HEK293 (cell line): ENCODE measurements around the gene PAK3.

Source experiments
- CTCF ChIA-PET: fragments of 350-600 bp; formaldehyde crosslinking; extraction: SDS; loops from one replicate; lab custom pipeline; 2021; ENCODE audit warnings: antibody characterized with exemption; lab: Yijun Ruan, JAX
- POLR2A ChIA-PET: fragments of 300-600 bp; formaldehyde crosslinking; extraction: SDS; loops from one replicate; lab custom pipeline; 2020; ENCODE audit warnings: antibody characterized with exemption, inconsistent platforms; lab: Yijun Ruan, JAX
- H3K27ac ChIP-seq: fragments of 200-500 bp; sonication (Bioruptor generic); 2 replicates; pipeline ENCODE4 v1.5.1; 2014; ENCODE audit warnings: low read depth, low read length, control low read depth, inconsistent platforms; ENCODE audit errors: extremely low read depth
- H3K36me3 ChIP-seq, 2 experiments: fragments of 200-500 bp in 1 of 2; sonication (Bioruptor generic) in 1 of 2; 1 replicate in 1 of 2; 2 replicates in 1 of 2; pipeline ENCODE4 v1.5.1; 2014 to 2017; ENCODE audit warnings: inconsistent platforms in 2 of 2, low read length in 2 of 2; ENCODE audit not compliant: control insufficient read depth in 2 of 2, insufficient read depth in 1 of 2
- H3K4me1 ChIP-seq: fragments of 200-500 bp; sonication (Bioruptor generic); 2 replicates; pipeline ENCODE4 v1.5.1; 2014; ENCODE audit warnings: mild to moderate bottlenecking, low read length, inconsistent platforms; ENCODE audit not compliant: control insufficient read depth, insufficient read depth
- H3K4me3 ChIP-seq: 2 replicates; pipeline ENCODE4 v1.5.1; 2011; ENCODE audit warnings: low read depth, mild to moderate bottlenecking, control low read depth, low read length, moderate library complexity
- H3K9me3 ChIP-seq: fragments of 200-500 bp; sonication (Bioruptor generic); 2 replicates; pipeline ENCODE4 v1.5.1; 2014; ENCODE audit warnings: low read depth, low read length, inconsistent platforms; ENCODE audit not compliant: control insufficient read depth, insufficient read depth
- BCL11A ChIP-seq: fragments of 450-650 bp; formaldehyde crosslinking; IDR thresholded peaks from 2 replicates; pipeline ENCODE4 v1.5.1; 2016; ENCODE audit warnings: low read depth, missing biosample characterization, missing genetic modification characterization
- MEIS1 ChIP-seq: sonication (generic); formaldehyde crosslinking; IDR thresholded peaks from 2 replicates; pipeline ENCODE4 v1.8.1; 2022; ENCODE audit warnings: missing genetic modification reagents, mild to moderate bottlenecking, borderline replicate concordance
- SP2 ChIP-seq: fragments of 450-650 bp; formaldehyde crosslinking; IDR thresholded peaks from 2 replicates; pipeline ENCODE4 v1.5.1; 2016; ENCODE audit warnings: missing biosample characterization, missing genetic modification characterization
- WT1 ChIP-seq: fragments of 450-650 bp; formaldehyde crosslinking; IDR thresholded peaks from 2 replicates; pipeline ENCODE4 v1.5.1; 2016; ENCODE audit warnings: missing biosample characterization, missing genetic modification characterization
- ZNF10 ChIP-seq: fragments of 450-650 bp; formaldehyde crosslinking; IDR thresholded peaks from 2 replicates; pipeline ENCODE4 v1.5.1; 2017; ENCODE audit warnings: missing biosample characterization, missing genetic modification characterization
- ZNF140 ChIP-seq: fragments of 450-650 bp; formaldehyde crosslinking; IDR thresholded peaks from 2 replicates; pipeline ENCODE4 v1.5.1; 2016; ENCODE audit warnings: missing biosample characterization, missing genetic modification characterization
- ZNF24 ChIP-seq: fragments of 450-650 bp; formaldehyde crosslinking; IDR thresholded peaks from 2 replicates; pipeline ENCODE4 v1.5.1; 2016; ENCODE audit warnings: missing biosample characterization, missing genetic modification characterization
- ZNF302 ChIP-seq: fragments of 450-650 bp; formaldehyde crosslinking; IDR thresholded peaks from 2 replicates; pipeline ENCODE4 v1.5.1; 2016; ENCODE audit warnings: missing biosample characterization, missing genetic modification characterization, low read depth
- ZNF510 ChIP-seq: fragments of 450-650 bp; formaldehyde crosslinking; IDR thresholded peaks from 2 replicates; pipeline ENCODE4 v1.5.1; 2018; ENCODE audit warnings: mild to moderate bottlenecking, missing genetic modification characterization, missing biosample characterization; ENCODE audit not compliant: insufficient replicate concordance
- ZNF521 ChIP-seq: fragments of 450-650 bp; formaldehyde crosslinking; IDR thresholded peaks from 2 replicates; pipeline ENCODE4 v1.5.1; 2017; ENCODE audit warnings: missing biosample characterization, mild to moderate bottlenecking, missing genetic modification characterization
- ZNF529 ChIP-seq: fragments of 450-650 bp; formaldehyde crosslinking; IDR thresholded peaks from 2 replicates; pipeline ENCODE4 v1.5.1; 2017; ENCODE audit warnings: missing genetic modification characterization, missing biosample characterization; ENCODE audit not compliant: insufficient replicate concordance
- ZNF548 ChIP-seq: fragments of 450-650 bp; formaldehyde crosslinking; IDR thresholded peaks from 2 replicates; pipeline ENCODE4 v1.5.1; 2016; ENCODE audit warnings: missing biosample characterization, missing genetic modification characterization
- ZNF561 ChIP-seq: fragments of 450-650 bp; IDR thresholded peaks from 2 replicates; pipeline ENCODE4 v1.5.1; 2018; ENCODE audit warnings: missing biosample characterization, missing genetic modification characterization, borderline replicate concordance
- ZNF843 ChIP-seq: fragments of 450-650 bp; formaldehyde crosslinking; IDR thresholded peaks from 2 replicates; pipeline ENCODE4 v1.5.1; 2016; ENCODE audit warnings: missing biosample characterization, missing genetic modification characterization
- TF ChIP-seq, protein P1 (sequence below): fragments of 450-650 bp; formaldehyde crosslinking; IDR thresholded peaks from 2 replicates; pipeline ENCODE4 v1.5.1; 2016; ENCODE audit warnings: missing biosample characterization, missing genetic modification characterization
- TF ChIP-seq, protein P2 (sequence below): fragments of 450-650 bp; formaldehyde crosslinking; IDR thresholded peaks from 2 replicates; pipeline ENCODE4 v1.5.1; 2016; ENCODE audit warnings: missing biosample characterization, missing genetic modification characterization
- TF ChIP-seq, protein P3 (sequence below): fragments of 450-650 bp; formaldehyde crosslinking; IDR thresholded peaks from 2 replicates; pipeline ENCODE4 v1.5.1; 2016; ENCODE audit warnings: missing biosample characterization, missing genetic modification characterization, low read depth
- TF ChIP-seq, protein P4 (sequence below): fragments of 450-650 bp; formaldehyde crosslinking; IDR thresholded peaks from 2 replicates; pipeline ENCODE4 v1.5.1; 2017; ENCODE audit warnings: missing biosample characterization, missing genetic modification characterization
- TF ChIP-seq, protein P5 (sequence below): fragments of 450-650 bp; formaldehyde crosslinking; IDR thresholded peaks from 2 replicates; pipeline ENCODE4 v1.5.1; 2016; ENCODE audit warnings: missing biosample characterization, missing genetic modification characterization
- TF ChIP-seq, protein P6 (sequence below): fragments of 450-650 bp; formaldehyde crosslinking; IDR thresholded peaks from 2 replicates; pipeline ENCODE4 v1.5.1; 2017; ENCODE audit warnings: missing biosample characterization, mild to moderate bottlenecking, missing genetic modification characterization, moderate library complexity
- TF ChIP-seq, protein P7 (sequence below): fragments of 450-650 bp; formaldehyde crosslinking; IDR thresholded peaks from 2 replicates; pipeline ENCODE4 v1.5.1; 2016; ENCODE audit warnings: missing biosample characterization, missing genetic modification characterization
- TF ChIP-seq, protein P8 (sequence below): fragments of 450-650 bp; formaldehyde crosslinking; IDR thresholded peaks from 2 replicates; pipeline ENCODE4 v1.5.1; 2016; ENCODE audit warnings: missing biosample characterization, missing genetic modification characterization

Gene PAK3

DNA sequence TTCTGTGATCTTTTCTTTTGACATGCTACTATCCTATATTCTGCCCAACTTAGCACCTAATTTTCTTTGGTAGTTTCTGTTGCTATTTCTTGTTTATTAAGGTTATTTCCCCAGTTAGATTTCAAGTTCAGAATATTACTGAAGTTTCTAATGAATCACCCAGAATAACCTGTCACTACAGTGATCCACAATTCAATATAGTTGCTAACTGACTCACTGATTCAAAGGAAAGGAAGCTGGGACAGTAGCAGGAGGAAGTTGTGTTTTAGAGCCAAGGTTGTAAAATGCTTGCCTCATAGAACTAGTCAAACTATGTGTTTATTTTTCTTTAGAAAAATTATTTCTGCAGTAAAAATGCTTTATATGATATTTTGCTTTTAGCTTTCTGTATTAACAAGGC is 37.4 kb downstream of the PAK3 start:
- no peak overlapping the region for H3K27ac ChIP-seq
- H3K9me3 ChIP-seq: no peaks in the 10 kb centered on the region
- TF ChIP-seq, protein P1, sequence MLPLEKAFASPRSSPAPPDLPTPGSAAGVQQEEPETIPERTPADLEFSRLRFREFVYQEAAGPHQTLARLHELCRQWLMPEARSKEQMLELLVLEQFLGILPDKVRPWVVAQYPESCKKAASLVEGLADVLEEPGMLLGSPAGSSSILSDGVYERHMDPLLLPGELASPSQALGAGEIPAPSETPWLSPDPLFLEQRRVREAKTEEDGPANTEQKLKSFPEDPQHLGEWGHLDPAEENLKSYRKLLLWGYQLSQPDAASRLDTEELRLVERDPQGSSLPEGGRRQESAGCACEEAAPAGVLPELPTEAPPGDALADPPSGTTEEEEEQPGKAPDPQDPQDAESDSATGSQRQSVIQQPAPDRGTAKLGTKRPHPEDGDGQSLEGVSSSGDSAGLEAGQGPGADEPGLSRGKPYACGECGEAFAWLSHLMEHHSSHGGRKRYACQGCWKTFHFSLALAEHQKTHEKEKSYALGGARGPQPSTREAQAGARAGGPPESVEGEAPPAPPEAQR (tag by site-specific recombination): no peak
- TF ChIP-seq ZNF10 (tag by site-specific recombination): no peak
- TF ChIP-seq, protein P2, sequence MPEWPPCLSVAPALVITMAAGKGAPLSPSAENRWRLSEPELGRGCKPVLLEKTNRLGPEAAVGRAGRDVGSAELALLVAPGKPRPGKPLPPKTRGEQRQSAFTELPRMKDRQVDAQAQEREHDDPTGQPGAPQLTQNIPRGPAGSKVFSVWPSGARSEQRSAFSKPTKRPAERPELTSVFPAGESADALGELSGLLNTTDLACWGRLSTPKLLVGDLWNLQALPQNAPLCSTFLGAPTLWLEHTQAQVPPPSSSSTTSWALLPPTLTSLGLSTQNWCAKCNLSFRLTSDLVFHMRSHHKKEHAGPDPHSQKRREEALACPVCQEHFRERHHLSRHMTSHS (tag by site-specific recombination): no peak
- no peak for TF ChIP-seq SP2 (tag by site-specific recombination)
- TF ChIP-seq, protein P3, sequence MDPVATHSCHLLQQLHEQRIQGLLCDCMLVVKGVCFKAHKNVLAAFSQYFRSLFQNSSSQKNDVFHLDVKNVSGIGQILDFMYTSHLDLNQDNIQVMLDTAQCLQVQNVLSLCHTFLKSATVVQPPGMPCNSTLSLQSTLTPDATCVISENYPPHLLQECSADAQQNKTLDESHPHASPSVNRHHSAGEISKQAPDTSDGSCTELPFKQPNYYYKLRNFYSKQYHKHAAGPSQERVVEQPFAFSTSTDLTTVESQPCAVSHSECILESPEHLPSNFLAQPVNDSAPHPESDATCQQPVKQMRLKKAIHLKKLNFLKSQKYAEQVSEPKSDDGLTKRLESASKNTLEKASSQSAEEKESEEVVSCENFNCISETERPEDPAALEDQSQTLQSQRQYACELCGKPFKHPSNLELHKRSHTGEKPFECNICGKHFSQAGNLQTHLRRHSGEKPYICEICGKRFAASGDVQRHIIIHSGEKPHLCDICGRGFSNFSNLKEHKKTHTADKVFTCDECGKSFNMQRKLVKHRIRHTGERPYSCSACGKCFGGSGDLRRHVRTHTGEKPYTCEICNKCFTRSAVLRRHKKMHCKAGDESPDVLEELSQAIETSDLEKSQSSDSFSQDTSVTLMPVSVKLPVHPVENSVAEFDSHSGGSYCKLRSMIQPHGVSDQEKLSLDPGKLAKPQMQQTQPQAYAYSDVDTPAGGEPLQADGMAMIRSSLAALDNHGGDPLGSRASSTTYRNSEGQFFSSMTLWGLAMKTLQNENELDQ: no peak
- no peak for TF ChIP-seq ZNF561 (tag by site-specific recombination)
- TF ChIP-seq, protein P4, sequence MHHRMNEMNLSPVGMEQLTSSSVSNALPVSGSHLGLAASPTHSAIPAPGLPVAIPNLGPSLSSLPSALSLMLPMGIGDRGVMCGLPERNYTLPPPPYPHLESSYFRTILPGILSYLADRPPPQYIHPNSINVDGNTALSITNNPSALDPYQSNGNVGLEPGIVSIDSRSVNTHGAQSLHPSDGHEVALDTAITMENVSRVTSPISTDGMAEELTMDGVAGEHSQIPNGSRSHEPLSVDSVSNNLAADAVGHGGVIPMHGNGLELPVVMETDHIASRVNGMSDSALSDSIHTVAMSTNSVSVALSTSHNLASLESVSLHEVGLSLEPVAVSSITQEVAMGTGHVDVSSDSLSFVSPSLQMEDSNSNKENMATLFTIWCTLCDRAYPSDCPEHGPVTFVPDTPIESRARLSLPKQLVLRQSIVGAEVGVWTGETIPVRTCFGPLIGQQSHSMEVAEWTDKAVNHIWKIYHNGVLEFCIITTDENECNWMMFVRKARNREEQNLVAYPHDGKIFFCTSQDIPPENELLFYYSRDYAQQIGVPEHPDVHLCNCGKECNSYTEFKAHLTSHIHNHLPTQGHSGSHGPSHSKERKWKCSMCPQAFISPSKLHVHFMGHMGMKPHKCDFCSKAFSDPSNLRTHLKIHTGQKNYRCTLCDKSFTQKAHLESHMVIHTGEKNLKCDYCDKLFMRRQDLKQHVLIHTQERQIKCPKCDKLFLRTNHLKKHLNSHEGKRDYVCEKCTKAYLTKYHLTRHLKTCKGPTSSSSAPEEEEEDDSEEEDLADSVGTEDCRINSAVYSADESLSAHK (tag by site-specific recombination): no peak
- TF ChIP-seq BCL11A (tag by site-specific recombination): no peak
- no peak for TF ChIP-seq ZNF548
- no peak for TF ChIP-seq ZNF521
- no peak for TF ChIP-seq ZNF843
- no peak for TF ChIP-seq ZNF510 (tag by site-specific recombination)
- TF ChIP-seq, protein P5, sequence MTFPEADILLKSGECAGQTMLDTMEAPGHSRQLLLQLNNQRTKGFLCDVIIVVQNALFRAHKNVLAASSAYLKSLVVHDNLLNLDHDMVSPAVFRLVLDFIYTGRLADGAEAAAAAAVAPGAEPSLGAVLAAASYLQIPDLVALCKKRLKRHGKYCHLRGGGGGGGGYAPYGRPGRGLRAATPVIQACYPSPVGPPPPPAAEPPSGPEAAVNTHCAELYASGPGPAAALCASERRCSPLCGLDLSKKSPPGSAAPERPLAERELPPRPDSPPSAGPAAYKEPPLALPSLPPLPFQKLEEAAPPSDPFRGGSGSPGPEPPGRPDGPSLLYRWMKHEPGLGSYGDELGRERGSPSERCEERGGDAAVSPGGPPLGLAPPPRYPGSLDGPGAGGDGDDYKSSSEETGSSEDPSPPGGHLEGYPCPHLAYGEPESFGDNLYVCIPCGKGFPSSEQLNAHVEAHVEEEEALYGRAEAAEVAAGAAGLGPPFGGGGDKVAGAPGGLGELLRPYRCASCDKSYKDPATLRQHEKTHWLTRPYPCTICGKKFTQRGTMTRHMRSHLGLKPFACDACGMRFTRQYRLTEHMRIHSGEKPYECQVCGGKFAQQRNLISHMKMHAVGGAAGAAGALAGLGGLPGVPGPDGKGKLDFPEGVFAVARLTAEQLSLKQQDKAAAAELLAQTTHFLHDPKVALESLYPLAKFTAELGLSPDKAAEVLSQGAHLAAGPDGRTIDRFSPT: no peak
- TF ChIP-seq, protein P6, sequence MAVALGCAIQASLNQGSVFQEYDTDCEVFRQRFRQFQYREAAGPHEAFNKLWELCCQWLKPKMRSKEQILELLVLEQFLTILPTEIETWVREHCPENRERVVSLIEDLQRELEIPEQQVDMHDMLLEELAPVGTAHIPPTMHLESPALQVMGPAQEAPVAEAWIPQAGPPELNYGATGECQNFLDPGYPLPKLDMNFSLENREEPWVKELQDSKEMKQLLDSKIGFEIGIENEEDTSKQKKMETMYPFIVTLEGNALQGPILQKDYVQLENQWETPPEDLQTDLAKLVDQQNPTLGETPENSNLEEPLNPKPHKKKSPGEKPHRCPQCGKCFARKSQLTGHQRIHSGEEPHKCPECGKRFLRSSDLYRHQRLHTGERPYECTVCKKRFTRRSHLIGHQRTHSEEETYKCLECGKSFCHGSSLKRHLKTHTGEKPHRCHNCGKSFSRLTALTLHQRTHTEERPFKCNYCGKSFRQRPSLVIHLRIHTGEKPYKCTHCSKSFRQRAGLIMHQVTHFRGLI (tag by site-specific recombination): no peak
- H3K36me3 ChIP-seq: no peaks in the 10 kb centered on the region
- no peaks in the 10 kb centered on the region for H3K4me1 ChIP-seq
- H3K4me3 ChIP-seq: no peak overlapping the region
- ChIA-PET POLR2A (no interaction called here), CTCF (interaction anchor here (1.0 kb wide), 1 partner anchor 312 kb away, joined by 4 read pairs; no protein-coding TSS in a partner anchor)

DNA sequence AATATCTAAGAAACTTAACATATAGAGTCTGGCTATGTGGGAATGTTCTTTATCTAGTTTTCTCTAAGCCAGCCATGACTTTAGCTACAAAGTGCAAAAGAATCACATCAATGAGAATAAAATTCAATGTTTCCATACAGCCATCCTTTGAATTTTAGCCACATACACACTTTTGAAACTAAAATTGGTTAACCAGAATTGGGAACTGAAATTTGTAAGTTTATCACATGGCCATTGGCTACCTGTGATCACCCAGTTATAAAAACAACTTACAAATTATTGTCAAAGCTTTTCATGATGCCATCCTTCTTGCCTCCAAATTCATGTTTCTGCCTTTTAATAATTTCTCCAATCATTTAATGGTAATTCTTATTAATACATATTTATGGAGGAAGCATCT is 49.9 kb downstream of the PAK3 start:
- no peaks in the 10 kb centered on the region for H3K36me3 ChIP-seq
- H3K4me3 ChIP-seq: no peak overlapping the region
- no peaks in the 10 kb centered on the region for H3K9me3 ChIP-seq
- CTCF ChIA-PET: interaction anchor here (0.7 kb wide), 1 partner anchor 156 kb away, joined by 3 read pairs; no protein-coding TSS in a partner anchor
- H3K27ac ChIP-seq: no peak overlapping the region
- POLR2A ChIA-PET: no interaction called here
- no peaks in the 10 kb centered on the region for H3K4me1 ChIP-seq
- TF ChIP-seq WT1 (no peak), ZNF302 (tag by site-specific recombination) (no peak), ZNF140 (tag by site-specific recombination) (no peak), ZNF529 (no peak), MEIS1 (CRISPR knock-in tag) (no peak), ZNF24 (tag by site-specific recombination) (no peak)
- TF ChIP-seq, protein P7, sequence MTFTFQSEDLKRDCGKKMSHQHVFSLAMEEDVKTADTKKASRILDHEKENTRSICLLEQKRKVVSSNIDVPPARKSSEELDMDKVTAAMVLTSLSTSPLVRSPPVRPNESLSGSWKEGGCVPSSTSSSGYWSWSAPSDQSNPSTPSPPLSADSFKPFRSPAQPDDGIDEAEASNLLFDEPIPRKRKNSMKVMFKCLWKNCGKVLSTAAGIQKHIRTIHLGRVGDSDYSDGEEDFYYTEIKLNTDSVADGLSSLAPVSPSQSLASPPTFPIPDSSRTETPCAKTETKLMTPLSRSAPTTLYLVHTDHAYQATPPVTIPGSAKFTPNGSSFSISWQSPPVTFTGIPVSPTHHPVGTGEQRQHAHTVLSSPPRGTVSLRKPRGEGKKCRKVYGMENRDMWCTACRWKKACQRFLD (tag by site-specific recombination): no peak
- TF ChIP-seq, protein P8, sequence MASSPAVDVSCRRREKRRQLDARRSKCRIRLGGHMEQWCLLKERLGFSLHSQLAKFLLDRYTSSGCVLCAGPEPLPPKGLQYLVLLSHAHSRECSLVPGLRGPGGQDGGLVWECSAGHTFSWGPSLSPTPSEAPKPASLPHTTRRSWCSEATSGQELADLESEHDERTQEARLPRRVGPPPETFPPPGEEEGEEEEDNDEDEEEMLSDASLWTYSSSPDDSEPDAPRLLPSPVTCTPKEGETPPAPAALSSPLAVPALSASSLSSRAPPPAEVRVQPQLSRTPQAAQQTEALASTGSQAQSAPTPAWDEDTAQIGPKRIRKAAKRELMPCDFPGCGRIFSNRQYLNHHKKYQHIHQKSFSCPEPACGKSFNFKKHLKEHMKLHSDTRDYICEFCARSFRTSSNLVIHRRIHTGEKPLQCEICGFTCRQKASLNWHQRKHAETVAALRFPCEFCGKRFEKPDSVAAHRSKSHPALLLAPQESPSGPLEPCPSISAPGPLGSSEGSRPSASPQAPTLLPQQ (tag by site-specific recombination): no peak
